Hematopoietic multipotent progenitor cell (in vitro differentiated cells): ENCODE measurements around the gene GAS2L2. TPM values are rescaled to one million over a fixed set of nuclear protein-coding genes. Genes with fewer than 3 reads are reported as not detected.
A peak's percentile ranks its signal among the peaks of the same experiment; 100 is the strongest.

Experiments used
- DNase-seq, 3 donors: peaks; one replicate each; pipeline ENCODE4 v3.0.0-alpha.2; 2011 to 2015; ENCODE audit warnings: low read depth in 2 of 3, low spot score in 2 of 3
- total RNA-seq: library from RNA; depleted of rRNA; stranded (reverse); fragments of >200 nt; gene quantifications from one replicate; pipeline ENCODE4 v1.2.3, GENCODE V29; 2012

The GAS2L2 gene
- total RNA-seq, 1 donor, result 0.54 TPM

GRCh38 chr17:35748341-35748841 lies 4.6 kb downstream of the GAS2L2 start:
- DNase-seq, result peak in 1 of 3 donors; percentile 77

- DNase-seq, result peak; percentile 58 to 86 (median 77)
Observed at GRCh38 chr17:35747540-35748017, 5.5 kb downstream of the GAS2L2 start.

GRCh38 chr17:35745749-35746320 lies 7.2 kb downstream of the GAS2L2 start:
- DNase-seq, result no peak

- DNase-seq, result no peak
Observed at GRCh38 chr17:35745246-35745645, 7.8 kb downstream of the GAS2L2 start.

GRCh38 chr17:35744830-35745229 lies 8.2 kb downstream of the GAS2L2 start:
- no peak for DNase-seq

GRCh38 chr17:35743626-35744328 lies 9.3 kb downstream of the GAS2L2 start:
- peak in 2 of 3 donors; percentile 49 to 74 for DNase-seq

GRCh38 chr17:35742896-35743477 lies 10.1 kb downstream of the GAS2L2 start:
- DNase-seq, result no peak

- DNase-seq, result no peak
Observed at GRCh38 chr17:35742496-35742895, 10.5 kb downstream of the GAS2L2 start.

- DNase-seq, result peak in 2 of 3 donors; percentile 47 to 49
Observed at GRCh38 chr17:35740997-35741931, 11.8 kb downstream of the GAS2L2 start.

GRCh38 chr17:35740216-35740615 lies 12.8 kb downstream of the GAS2L2 start:
- no peak for DNase-seq

- peak in 1 of 3 donors; percentile 29 for DNase-seq
Observed at GRCh38 chr17:35738519-35739133, 14.4 kb downstream of the GAS2L2 start.

GRCh38 chr17:35736236-35736635 lies 16.8 kb downstream of the GAS2L2 start:
- DNase-seq, result no peak

- DNase-seq, result no peak
Observed at GRCh38 chr17:35735036-35735805, 17.8 kb downstream of the GAS2L2 start.

- DNase-seq, result no peak
Observed at GRCh38 chr17:35734396-35734795, 18.6 kb downstream of the GAS2L2 start.

- DNase-seq, result no peak
Observed at GRCh38 chr17:35733366-35733765, 19.7 kb downstream of the GAS2L2 start.

- no peak for DNase-seq
Observed at GRCh38 chr17:35732806-35733136, 20.3 kb downstream of the GAS2L2 start.

- no peak for DNase-seq
Observed at GRCh38 chr17:35731917-35732805, 20.9 kb downstream of the GAS2L2 start.

- peak in 2 of 3 donors; percentile 40 to 48 for DNase-seq
Observed at GRCh38 chr17:35731239-35731916, 21.7 kb downstream of the GAS2L2 start, which contains the start of gene RASL10B. Gene RASL10B, plus strand, starts transcription at chr17:35731639. Its CDS starts 3,546 bp downstream, at chr17:35735185.
